NCI-H2081 treated with DMSO at 0.1 percent for 48 hours (cell line): ENCODE data around the gene DMRTC2.

ENCODE experiments used
- DNase-seq: peaks from one replicate; lab custom pipeline; 2025; lab: John Stamatoyannopoulos, UW

Gene DMRTC2

DNA sequence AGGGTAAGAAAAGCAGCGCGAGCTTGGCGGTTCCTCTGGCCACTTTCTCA lies at the start of gene DMRTC2:
Gene DMRTC2, plus strand, starts transcription at position 42 of the 50 bp plus-strand sequence. CDS start 2,387 bp downstream, outside the sequence.
- no peak for DNase-seq

DNA sequence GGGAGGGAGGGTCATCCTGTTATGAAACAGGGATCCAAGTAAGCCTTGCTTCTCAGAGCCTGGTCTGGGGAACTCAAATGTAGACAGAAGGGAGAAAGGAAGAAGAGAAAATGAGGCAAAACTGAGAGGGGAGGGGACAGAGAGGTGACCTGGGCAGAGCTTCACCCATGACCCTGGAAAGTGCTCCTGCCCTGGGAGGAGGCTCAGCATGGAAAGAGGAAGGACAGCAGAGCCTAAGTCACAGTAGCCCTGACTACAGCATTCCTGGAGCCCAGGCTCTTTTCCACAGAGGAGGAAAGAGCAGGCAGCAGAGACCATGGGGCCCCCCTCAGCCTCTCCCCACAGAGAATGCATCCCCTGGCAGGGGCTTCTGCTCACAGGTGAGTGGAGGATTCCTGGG lies 48.5 kb upstream of the DMRTC2 start, which contains the start of gene CEACAM3:
Gene CEACAM3, plus strand, starts transcription at position 226 of the 400 bp plus-strand sequence. Its CDS starts 91 bp downstream, at position 317.
- no peak for DNase-seq

DNA sequence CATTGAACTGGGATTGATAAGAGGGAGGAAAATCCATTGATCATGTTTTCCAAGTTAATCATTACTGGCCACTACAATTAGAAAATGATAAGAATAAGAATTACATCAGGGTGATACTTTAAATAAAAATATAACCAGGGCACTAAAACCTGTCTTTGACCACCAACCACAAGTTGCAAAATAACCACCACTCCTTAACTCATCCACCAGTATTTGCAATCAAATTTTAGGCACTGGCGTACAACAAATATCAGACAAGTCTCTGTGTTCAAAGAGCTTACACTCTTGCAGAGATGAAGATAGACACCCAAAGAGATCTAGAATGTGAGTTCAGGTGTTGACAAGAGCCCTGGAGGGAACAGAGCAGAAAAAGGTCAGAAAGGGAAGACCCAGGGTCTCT lies 47.9 kb upstream of the DMRTC2 start:
- DNase-seq, result no peak

DNA sequence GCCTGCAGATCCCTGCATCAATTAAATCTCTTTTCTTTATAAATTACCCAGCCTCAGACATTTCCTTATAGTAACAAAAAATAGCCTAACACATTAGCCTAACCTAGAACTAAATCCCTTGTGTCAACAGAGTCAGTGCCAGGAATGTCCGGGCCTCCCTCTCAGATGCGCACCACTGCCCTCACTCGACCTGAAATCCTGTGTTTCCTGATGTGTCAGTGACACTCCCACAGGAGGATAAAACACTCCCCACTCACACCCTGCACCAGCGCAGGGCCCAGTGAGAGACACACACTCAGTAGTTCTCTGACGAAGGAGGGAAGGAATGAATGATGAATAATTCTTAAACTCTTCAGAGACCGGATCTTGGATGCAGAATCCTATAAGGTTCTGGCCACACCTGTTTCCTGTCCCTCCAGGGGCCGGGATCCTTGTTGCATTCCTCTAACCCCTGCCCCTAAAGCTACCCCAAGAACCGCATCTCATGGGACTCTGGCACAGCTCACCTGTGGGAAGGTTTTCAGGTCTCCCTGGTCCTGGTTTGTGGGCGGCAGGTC lies 45.3 kb upstream of the DMRTC2 start:
- DNase-seq, result no peak

DNA sequence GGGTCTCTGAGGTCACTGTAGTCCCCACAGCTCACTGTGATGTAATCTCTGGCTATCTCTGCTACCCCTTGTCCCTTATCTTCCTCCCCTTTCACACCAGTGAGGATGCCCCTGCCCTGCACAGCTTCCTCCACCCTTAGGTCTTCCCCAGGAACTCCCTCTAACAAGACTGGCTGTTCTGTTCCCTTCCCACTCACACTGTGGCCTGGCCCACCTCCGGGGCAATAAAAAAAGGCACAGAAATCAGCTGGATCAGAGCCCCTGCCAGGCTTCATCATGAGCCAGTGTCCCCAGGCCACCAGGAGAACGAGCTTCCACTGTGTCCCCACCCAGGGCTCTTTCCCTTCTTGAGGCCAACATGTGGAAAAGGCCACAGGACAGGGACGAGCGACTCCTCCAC lies 43.8 kb upstream of the DMRTC2 start:
- DNase-seq, result no peak

DNA sequence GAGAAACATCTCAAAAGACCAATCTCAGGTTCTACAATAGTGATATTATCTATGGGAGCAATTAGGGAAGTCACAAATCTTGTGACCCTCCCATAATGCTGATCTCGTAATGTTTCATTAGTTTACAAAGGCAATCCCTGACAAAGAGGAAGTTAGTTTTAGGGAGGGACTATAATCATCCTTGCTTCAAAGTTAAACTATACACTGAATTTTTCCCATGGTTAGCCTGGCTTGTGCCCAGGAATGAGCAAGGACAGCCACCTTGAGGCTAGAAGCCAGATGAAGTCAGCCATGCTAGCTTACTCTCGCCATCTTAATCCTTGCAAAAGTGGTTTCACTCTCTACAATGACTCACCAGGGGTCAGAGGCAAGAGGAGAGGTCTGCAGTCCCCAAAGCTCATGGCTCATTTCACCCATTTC lies 43.0 kb upstream of the DMRTC2 start:
- DNase-seq, result no peak

DNA sequence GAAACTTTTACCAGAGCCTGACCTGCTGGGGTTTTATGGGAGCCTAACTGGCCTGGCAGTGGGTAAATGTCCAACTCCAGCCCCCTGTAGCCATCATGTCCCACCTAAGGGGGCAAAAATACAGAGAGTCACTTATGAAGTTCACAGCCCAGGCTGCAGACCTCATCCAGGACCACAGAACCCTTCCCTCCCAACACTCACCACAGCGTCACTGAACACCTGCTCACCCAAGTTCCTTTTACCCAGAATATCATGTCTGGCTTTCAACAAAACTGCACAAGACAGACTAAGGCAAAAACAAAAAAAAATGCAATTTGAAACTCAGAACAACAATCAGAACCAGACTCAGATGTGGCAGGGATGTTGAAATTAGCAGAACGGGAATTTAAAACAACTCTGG lies 42.1 kb upstream of the DMRTC2 start:
- no peak for DNase-seq

DNA sequence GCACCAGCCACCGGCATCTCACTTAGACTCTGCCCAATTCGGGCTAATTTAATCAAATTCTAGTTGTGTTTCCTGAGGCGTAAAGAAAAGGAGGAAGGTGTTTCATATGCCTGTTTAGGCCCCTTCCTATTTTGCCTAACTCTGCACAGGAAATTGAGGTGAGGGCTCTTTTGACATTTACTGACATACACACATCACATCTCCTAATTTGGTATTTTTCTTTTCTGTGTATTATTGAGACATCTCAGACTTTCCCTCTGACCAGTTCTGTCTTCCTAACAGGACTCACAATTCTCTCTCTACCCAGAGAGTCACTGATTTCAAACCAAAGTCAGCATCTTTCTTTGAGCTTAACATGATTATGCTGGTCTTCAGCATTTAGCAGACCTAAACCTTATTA lies 40.5 kb upstream of the DMRTC2 start:
- no peak for DNase-seq

DNA sequence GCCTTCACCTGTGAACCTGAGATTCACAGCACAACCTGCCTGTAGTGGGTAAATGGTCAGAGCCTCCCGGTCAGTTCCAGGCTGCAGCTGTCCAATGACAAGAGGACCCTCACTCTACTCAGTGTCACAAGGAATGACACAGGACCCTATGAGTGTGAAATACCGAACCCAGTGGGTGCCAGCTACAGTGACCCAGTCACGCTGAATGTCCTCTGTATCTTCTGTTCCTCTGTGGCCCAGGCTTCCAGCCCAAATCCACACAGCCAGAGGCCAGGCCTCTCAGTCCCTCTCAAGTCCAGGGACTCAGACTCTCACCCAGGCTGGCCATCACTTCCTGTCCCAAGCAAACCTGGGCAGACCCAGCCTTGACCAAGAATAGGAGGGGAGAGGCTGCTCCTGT lies 37.7 kb upstream of the DMRTC2 start:
- DNase-seq, result no peak

DNA sequence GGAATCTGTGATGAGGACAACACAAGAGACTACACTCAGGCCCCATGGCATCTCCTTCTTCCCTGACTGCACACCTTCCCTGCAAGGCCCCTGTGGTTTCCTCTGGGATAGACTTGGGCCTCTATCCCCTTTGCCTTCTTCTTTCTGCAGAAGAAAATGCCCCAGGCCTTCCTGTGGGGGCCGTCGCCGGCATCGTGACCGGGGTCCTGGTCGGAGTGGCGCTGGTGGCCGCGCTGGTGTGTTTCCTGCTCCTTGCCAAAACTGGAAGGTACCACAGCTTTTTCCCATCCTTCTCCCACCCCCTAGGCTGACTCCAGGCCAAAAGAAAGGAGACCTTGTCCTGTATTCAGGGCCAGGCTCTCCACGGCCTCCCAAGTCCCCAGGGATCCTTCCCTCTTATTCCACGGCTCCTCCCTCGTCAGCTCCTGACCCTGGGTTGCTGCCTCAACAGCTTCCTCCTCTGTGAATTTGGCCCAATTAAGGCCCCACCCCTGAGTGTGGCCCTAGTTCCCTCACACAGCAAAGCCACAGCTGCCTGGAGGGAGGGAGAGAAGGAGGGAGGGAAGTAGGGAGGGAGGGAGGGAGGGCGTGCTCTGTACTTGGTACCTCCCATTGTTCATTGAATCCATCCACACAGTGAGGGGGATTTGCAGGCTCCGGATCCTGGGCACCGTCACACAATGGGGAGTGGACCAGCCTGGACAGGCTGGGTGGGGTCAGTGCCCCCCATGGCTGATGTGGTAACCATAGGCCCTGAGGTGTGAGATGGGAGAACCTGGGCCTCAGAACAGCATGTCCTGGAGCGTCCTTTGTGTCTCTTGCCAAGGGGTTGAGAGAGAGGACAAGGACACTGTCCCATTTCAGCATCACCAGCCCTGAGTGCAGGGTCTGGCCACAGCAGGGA lies 35.9 kb upstream of the DMRTC2 start:
- no peak for DNase-seq

DNA sequence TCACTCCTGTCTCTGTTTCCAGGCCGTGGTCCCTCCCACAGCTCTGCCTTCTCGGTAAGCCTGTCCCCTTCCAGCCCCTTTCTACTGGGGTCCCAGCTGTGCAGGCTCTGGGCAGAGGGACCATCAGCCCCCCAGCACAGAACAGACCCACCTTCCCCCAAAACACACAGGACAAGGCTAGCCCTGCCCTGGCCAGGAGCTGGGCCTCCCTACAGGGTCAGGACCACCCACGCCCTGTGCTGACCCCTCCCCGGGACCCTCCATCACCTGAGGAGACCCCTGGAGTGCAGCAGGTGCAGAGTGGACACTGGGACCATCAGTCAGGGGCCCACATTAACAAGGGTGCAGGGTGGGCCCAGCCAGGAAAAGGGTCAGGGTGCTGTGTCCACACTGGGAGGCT lies 34.5 kb upstream of the DMRTC2 start:
- no peak for DNase-seq

DNA sequence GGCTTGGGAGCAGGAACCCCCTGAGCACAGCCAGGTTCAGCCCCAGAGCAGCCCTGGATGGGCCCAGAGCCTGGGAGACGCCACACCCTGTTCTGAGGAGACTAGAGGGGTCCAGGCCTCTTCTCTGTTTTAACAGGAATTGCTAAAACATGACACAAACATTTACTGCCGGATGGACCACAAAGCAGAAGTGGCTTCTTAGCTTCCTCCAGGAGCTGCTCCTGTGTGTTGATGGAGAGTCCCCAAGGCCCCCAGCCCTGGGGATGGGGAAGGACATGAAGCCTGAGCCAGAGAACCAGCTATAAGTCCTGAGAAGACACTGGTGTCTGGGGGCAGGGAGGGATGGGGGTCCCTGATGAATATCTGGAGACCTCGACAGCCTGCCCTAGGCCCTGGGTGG lies 33.8 kb upstream of the DMRTC2 start:
- DNase-seq, result no peak

DNA sequence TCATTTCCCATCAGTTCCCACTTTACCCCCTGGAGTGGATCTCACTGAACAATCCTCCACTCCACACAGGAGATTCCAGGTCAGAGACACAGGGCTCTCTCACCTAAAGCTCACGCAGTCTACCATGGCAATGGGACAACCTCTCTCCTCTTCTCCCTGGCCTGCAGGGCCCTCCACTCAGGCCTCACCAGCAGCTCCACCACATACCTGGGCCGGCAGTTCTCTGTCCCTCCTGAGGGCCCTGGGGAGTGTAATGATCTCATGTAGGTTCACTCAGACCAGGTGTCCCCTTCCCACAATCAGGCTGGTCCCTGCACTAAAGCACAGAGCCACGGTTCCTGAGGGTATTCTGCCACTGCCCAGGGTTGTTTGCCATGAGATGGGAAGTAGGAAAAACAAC lies 32.9 kb upstream of the DMRTC2 start:
- no peak for DNase-seq

DNA sequence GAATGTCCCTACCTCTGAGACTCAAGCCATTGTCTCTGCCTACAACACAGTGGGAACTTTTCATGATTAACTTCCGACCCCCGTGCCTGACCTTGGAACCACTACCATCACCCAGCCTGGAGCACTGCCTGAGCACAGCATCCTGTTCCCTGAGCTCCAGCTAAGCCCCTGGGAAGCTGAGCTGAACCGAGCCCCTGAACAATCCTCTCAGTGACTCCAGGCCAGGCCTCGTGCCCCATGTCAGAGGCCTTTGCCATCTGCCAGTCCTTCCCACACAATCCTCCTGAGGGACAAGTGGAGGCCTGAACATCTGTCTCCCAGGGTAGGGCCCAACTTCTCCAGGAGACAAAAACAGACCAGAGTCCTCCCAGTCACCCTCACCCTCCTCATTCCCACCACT lies 30.9 kb upstream of the DMRTC2 start:
- no peak for DNase-seq

DNA sequence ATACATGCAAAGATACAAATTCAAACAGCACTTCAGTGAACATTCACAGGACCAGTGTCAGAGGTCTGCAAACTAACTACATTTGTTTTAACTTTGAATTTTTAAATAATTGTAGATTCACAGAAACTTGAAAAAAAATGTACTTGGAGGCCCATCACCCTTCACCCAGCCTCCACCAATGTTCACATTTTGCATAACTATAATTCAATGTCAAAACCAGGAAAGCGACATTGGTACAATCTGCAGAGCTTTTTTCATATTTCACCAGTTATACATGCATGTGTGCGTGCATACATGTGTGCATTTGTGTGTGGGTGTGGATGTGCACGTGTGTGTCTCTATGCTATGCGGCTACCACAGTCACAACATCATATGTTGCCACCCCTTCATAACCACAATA lies 29.5 kb upstream of the DMRTC2 start:
- DNase-seq, result no peak

DNA sequence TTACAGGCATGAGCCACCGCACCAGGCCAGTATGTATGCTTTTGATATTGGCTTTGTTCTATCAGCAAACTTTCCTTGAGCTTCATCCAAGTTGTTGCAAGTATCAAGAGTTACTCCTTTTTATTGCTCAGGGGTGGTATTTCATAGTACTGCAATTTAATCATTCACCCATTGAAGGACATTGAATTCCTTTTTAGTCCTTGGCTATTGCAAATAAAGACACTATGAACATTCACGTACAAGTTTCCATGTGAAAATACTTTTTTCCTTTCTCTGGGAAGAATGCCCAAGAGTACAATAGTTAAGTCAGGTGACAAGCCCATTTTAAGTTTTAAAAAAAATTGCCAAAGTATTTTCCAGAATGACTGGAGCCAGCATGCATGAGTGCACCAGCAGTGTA lies 28.1 kb upstream of the DMRTC2 start:
- no peak for DNase-seq

DNA sequence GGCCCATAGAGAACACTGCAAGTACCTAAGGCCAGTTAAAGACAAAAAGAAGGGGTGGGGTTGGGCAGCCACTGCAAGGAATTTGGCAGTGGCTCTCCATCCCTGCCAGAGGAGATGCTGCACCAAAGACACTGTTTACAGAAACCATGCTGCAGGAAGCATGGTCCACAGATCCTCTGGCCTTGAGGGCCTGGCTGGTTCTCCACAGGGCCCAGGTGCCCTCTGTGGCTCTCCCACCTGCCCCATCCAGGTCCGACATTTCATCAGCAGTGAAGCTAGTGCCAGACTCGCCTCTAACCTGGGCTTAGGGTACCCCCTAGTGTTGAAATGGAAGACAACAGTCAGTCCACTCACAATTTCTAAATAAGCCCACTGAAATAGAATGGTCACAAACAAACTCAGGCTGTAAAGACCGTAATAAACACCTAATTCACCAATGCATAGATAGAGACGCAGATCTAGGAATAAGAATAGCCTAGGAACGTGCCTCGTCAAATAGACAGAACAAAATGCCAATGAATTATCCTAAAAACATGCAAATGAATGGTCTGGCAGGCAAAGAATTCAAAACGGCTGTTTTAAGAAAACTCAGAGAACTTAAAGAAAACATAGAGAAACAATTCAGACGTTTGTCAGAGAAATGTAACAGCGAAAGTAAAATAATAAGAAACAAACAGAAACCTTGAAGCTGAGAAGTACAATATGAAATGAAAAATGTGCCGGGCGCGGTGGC lies 23.7 kb upstream of the DMRTC2 start:
- peak; percentile 42 for DNase-seq

DNA sequence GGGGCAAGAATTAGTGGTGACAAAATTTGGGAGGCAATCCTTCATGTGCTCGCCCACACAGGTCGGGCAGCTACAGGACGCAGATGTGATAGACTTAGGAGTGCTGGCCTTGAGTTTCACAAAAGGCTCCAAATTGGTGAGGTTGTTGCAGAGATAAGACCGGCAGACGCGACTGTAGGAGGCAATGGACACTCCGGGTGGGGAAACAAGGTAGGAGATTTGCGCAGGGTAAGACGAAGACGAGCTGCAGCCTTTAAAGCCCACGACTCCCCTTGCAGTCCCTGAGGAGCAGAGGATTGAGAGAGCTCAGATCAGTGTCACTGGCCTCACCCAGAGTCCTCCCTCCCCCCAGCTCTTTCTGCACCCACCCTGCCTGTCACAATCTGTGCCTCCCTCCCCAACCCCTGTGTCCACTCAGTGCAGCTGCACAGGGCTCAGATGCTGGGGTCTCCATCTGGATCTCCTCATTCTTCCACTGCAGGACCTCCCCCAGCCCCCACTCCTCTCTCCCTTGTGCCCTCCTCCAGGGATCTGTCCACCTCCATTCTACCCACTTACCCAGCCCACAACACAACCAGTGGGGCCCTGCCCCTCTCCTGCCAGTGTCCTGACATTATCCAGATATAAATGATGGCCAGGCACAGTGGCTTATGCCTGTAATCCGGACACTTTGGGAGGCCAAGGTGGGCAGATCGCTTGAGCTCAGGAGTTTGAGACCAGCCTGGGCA lies 6.7 kb upstream of the DMRTC2 start:
- DNase-seq, result no peak

DNA sequence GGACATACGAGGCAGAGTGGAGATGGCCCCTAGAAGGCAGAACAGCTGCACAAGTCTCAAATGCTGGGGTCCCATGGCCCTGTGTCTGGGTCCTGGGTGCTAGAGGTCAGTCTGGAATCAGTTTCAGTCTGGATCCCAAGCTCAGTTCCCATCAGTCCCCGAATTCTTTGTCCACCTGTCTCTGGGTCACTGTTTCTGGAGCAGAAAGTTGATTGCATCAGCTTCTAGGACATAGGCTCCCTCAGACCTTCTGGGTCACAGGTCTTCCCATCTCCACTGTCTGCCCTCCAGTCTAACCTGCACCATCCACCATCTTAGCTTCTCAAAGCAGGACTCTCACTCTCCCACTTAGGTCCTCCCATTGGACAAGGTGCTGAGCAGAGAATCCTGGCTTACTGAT lies 5.6 kb upstream of the DMRTC2 start:
- DNase-seq, result no peak

DNA sequence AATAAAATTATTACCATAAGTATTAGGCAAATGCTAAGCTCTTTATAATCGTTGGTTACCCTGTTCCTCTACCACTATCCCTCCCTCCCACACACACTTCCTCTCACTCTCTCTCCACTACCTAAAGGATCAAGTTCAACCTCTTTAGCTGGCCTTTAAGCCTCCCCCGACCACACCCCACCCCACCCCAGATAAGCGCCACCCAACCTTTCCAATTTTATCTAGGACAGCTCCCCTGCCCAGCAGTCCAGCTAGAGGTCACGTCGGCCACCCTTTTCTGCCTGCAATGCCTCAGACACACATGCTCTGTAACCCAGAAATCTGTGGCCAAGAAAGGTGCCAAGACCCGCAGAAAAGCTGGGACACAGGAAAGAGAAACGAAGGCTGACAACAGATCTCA lies 1.5 kb upstream of the DMRTC2 start:
- DNase-seq, result no peak

DNA sequence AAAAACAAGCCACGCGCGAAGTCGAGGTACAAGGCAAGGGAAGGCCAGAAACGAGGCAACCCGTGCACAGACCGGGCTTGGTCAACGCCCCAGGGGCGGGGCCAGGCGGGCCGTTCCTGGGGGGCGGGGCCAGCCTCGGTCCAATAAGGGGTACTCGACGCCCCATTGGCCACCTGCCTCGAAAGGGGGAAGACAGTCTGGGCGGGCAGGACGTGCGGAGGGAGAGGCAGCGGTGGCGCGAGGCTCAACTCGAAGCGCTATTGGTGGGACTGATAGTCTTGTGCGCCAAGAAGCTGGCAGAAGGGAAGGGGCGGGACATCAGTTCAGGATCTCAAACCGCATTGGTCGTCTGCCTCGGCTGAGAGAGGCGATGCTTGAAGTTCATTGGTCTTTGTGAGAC lies 241 bp upstream of the DMRTC2 start, which contains the start of gene LYPD4:
Gene LYPD4, minus strand, starts transcription at position 83 of the 400 bp plus-strand sequence. CDS start 5,398 bp downstream, outside the sequence.
- no peak for DNase-seq

DNA sequence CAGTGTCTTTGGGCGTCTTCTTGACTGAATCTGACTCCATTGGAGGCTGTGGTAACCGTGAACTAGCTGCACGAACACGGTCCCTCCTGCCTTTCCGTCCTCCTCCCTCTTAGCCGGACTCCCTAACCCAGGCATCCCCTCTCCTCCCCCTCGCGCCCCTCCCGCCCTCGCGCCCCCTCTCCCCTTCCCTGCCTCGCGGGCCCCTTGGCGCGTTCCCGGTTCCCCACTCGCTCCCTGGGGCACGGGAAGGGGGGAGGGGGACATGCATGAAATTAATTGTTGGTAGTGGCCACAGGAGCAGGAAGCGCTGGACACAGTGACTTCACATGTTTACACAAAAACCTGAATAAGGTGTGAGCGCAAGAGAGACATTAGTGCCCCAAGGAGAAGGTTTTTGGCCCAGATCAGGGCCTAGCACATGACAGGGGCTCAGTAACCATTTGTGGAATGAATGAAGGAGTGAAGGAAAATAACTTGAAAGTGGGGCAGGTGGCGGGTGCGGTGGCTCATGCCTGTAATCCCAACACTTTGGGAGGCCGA lies 279 bp downstream of the DMRTC2 start:
- no peak for DNase-seq
